OCI-LY7 (cell line): Measurements from ENCODE around the gene EFNA2.

Experiments used
- CTCF ChIP-seq: fragments of 200-600 bp; sonication (generic); conservative IDR thresholded peaks from 2 replicates; pipeline ENCODE4 v1.5.1; 2014; ENCODE audit warnings: mild to moderate bottlenecking, antibody characterized with exemption, low read length, moderate library complexity, mixed read lengths
- EZH2phosphoT487 ChIP-seq: fragments of 200-600 bp; sonication (generic); IDR thresholded peaks from 2 replicates; pipeline ENCODE4 v1.6.1; 2018; ENCODE audit warnings: low read depth, borderline replicate concordance, mild to moderate bottlenecking, mixed run types, antibody characterized with exemption, low read length, moderate library complexity, mixed read lengths

DNA sequence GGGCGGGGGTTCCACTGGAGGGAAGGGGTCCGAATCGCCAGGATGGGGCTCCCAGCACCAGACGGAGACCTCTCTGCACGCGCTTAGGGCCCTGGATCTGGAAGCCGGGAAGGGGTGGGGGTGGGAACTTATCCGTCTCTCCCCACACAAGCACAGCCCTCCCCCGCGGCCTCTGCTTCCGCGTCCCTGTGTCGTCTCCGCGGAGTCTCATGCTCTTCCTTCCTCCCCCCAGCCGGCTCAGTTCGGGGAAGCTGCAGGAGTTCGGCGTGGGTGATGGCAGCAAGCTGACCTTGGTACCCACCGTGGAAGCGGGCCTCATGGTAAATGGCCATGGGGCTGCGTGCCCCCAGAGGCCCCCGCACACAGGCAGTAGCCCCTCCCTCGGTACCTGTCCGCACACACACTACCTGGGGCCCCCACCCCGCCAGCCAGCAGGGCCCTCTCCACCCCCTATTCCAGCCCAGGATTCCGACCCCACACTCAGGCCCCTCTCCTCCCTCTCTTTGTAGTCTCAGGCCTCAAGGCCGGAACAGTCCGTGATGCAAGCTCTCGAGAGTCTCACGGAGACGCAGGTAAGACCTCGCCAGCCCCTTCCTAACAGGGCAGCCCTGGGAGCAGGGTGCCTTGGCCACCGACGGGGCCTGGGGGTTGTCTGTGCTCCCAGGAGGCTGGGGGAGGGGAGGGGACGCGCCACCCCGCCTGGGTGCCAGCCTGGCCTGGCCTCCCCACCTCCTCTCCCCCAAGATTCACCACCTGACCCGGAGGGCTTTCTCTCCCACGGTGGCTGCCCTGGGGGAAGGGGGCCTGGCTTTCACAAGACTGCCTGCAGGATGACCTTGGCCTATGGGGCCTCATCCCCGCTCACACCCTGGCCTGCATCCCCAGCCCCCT lies 34.1 kb upstream of the EFNA2 start:
- TF ChIP-seq CTCF, result no peak
- no peak for TF ChIP-seq EZH2phosphoT487
